Heart left ventricle (tissue), 13 donors: ENCODE results near the gene MFGE8.

ENCODE experiments used
- CTCF ChIP-seq, 12 donors: fragments of 200-600 bp; sonication (generic) in 4 of 12; IDR thresholded peaks; one replicate each; pipeline versions ENCODE4 v1.5.0 to v1.8.0; 2018 to 2022; ENCODE audit warnings: antibody characterized with exemption in 12 of 12, mild to moderate bottlenecking in 5 of 12
- POLR2A ChIP-seq, 2 donors: fragments of 450-650 bp; IDR thresholded peaks; one replicate each; pipeline ENCODE4 v1.6.1; 2017; ENCODE audit warnings: antibody characterized with exemption in 2 of 2, mild to moderate bottlenecking in 2 of 2, moderate library complexity in 2 of 2
- donor health status: ischemic (EF 13 %, LVEDD 7.1; RV severe dilation, severe dysfunction).
- donor health status: DM: no; HTN: yes; CAD: no.
- donor health status: DM: no; HTN: no; CAD: no.
- donor health status: ischemic (EF 25% LVEDD 6.9; RV normal size, moderate dysfunction).
- donor health status: ischemic (EF 25% LVEDD 5.7; RV mildly dilated, moderate dysfunction).
- donor health status: ischemic (EF 35%, LVEDD 5.7; RV mildly dilated, moderate dysfunction).
- donor health status: nonischemic (EF 11% LVEDD 7.7; RV severe dilation, severe dysfunction).
- donor health status: DM: yes; HTN: yes; CAD: no.
- donor health status: PGD.
- donor health status: ischemic (EF 29% LVEDD 5.4; RV normal size, mild dysfunction).
- donor health status: nonischemic (EF 23%, LVEDD 6.1; RV moderate dilation, normal function).

DNA sequence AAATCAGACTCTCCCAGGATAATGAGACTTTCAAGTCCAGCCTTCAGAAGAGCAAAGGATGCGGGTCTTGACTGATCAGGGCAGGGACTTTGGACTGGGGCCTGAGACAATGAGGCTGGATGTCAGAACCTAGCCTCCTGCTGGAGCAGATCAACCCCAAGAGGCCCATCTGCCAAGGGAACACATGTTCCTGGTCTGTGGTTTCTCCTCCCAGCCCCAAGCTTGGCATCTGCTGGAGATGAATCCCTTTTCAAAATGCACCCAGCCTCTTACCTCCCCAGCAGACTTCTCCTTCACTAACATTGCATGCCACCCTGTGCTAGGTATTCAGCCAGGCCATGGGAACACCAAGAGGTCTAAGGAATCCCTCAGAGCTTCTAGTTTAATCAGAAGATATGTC lies 43.7 kb upstream of the MFGE8 start:
- TF ChIP-seq POLR2A (IDR thresholded peaks at IDR 0.05) (no peak), CTCF (IDR thresholded peaks at IDR 0.05) (no peak)
